Measurements from ENCODE around the gene GPR146.

The GPR146 gene

GRCh38 chr7:1059200-1060091 is 15.1 kb downstream of the GPR146 start:
- no peak overlapping the region for H3K4me3 ChIP-seq (ENCODE audit: low read depth, low read length)
- no peak for TF ChIP-seq CTCF (IDR thresholded peaks at IDR 0.05; ENCODE audit: low read depth, low read length, missing control alignments)
- DNase-seq (ENCODE audit: low read depth), result no peak
- in situ Hi-C loops (cut with HindIII; ENCODE audit: low sequenced_read_pairs), result no loop called here

GRCh38 chr7:1060315-1061072 is 16.1 kb downstream of the GPR146 start:
- no peak for TF ChIP-seq CTCF (IDR thresholded peaks at IDR 0.05; ENCODE audit: low read depth, low read length, missing control alignments)
- in situ Hi-C loops (cut with HindIII; ENCODE audit: low sequenced_read_pairs), result no loop called here
- DNase-seq (ENCODE audit: low read depth), result no peak
- no peak overlapping the region for H3K4me3 ChIP-seq (ENCODE audit: low read depth, low read length)

- DNase-seq (ENCODE audit: low read depth), result no peak
- no peak for TF ChIP-seq CTCF (IDR thresholded peaks at IDR 0.05; ENCODE audit: low read depth, low read length, missing control alignments)
- H3K4me3 ChIP-seq (ENCODE audit: low read depth, low read length), result no peak overlapping the region
- in situ Hi-C loops (cut with HindIII; ENCODE audit: low sequenced_read_pairs), result no loop called here
These were observed 16.8 kb downstream of the GPR146 start for GRCh38 chr7:1061180-1061579.

GRCh38 chr7:1062296-1063294 is 18.2 kb downstream of the GPR146 start:
- TF ChIP-seq CTCF (IDR thresholded peaks at IDR 0.05; ENCODE audit: low read depth, low read length, missing control alignments), result no peak
- in situ Hi-C loops (cut with HindIII; ENCODE audit: low sequenced_read_pairs), result no loop called here
- H3K4me3 ChIP-seq (ENCODE audit: low read depth, low read length), result no peak overlapping the region
- no peak for DNase-seq (ENCODE audit: low read depth)

GRCh38 chr7:1063361-1063760 is 19.0 kb downstream of the GPR146 start:
- H3K4me3 ChIP-seq (ENCODE audit: low read depth, low read length), result no peak overlapping the region
- no peak for TF ChIP-seq CTCF (IDR thresholded peaks at IDR 0.05; ENCODE audit: low read depth, low read length, missing control alignments)
- in situ Hi-C loops (cut with HindIII; ENCODE audit: low sequenced_read_pairs), result no loop called here
- no peak for DNase-seq (ENCODE audit: low read depth)

GRCh38 chr7:1064581-1064980 is 20.2 kb downstream of the GPR146 start:
- no peak for DNase-seq (ENCODE audit: low read depth)
- TF ChIP-seq CTCF (IDR thresholded peaks at IDR 0.05; ENCODE audit: low read depth, low read length, missing control alignments), result no peak
- in situ Hi-C loops (cut with HindIII; ENCODE audit: low sequenced_read_pairs), result no loop called here
- no peak overlapping the region for H3K4me3 ChIP-seq (ENCODE audit: low read depth, low read length)
